Epidermal melanocyte (primary cell): ENCODE measurements around the gene MTUS2.

Source experiments
- DNase-seq: peaks from one replicate; pipeline ENCODE4 v3.0.0; 2011; ENCODE audit warnings: low spot score; ENCODE audit not compliant: insufficient read length

Gene MTUS2

DNA sequence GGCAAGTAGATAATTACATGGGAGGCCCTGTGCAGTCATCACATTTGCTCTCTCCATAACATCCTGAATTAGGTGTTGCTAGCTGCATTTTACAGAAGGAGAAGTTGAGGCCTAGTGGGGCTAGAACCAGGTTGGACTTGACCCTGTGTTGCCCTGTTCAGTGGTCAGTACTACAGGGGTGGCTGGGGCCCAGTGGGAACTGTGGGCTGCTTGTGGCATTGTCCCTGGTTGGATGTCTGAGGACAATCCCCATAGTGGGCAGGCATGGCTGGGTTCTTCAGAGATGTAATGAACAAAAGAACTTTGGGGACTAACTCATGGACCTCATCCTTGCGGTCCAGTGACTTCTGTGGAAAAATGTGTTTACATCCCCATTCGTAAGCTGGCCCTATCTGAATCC is 38.9 kb downstream of the MTUS2 start:
- DNase-seq: no peak

DNA sequence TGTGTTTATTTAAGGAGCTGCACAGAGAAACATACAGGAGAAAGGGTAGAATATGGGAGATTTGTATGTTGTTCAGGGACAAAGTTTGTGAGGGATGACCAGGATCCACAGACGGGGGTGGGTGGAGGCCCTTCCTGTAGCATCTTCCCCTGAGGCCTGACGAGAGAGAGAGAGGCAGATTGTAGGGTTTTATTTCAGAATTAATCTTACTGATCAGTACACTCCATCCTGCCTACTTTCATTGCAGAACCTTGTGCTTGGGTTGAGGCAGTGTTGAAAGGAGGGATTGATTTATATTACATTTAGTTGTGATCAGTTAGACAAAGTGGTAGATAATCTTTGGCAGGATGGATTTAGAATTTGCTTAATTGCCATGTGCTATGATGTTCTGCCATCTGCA is 39.6 kb downstream of the MTUS2 start:
- DNase-seq: no peak

DNA sequence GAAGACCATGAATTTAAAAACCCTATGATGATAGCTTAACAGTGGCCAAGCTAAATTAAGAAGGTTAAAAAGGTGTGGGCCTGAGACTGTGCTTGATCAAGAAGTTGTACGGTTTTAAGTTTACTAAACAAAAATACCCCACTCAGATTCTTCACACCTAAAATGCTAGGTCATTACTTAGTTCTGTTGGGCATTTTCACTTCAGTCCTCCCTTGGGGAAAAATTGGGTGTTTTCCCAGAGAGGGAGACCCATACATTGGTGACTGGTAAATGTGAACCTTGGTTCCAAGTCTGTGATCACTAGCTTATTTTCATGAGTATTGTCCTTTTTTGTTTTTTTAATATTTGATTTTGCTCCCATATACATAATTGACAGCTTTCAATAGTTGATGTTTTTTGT is 44.4 kb downstream of the MTUS2 start:
- DNase-seq: no peak

DNA sequence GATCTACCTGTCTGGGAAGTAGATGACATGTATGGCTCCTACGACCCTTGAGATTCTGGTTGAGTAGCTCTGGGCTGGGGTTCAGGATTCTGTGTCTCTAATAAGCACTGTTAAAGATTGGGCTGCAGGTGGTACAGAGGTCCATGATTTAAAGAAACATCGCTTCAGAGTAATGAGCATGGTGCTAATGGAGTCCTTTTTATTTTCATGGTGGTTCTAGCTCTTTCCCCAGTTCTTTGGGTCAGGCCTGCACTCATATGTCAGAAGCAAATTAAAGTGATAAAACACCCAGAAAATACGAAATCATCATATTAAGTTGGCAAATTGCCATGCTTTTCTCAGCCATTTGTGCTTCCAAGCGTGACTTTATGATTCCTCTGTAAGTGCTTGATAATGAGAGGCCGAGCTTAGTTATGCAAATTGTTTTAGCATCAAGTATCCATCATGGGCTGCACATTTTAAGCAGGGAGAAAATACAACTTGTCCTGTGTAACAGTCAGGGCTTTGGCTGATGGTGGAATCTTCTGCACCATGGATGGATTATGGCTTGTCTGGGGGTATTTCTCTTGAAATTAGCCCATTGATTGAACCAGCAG is 45.1 kb downstream of the MTUS2 start:
- no peak for DNase-seq

DNA sequence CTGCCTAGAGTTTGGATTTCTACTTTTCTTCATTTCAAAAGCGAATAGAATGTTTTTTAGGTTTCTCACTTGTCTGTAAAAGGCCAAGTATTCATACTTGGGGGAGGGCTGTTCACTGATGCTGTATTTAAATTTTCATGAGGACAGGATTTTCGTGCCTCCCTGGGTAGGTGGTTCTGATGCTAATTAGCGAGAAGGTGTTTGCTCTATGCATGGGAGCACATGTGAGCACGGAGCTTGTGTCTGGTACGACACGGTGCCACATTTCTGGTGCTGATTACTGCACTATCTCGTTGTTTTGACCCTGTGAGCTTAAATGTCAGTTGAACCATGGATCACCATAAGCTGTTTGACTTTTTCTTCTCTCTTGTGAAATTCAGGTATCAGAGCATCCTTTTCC is 45.8 kb downstream of the MTUS2 start:
- DNase-seq: no peak

DNA sequence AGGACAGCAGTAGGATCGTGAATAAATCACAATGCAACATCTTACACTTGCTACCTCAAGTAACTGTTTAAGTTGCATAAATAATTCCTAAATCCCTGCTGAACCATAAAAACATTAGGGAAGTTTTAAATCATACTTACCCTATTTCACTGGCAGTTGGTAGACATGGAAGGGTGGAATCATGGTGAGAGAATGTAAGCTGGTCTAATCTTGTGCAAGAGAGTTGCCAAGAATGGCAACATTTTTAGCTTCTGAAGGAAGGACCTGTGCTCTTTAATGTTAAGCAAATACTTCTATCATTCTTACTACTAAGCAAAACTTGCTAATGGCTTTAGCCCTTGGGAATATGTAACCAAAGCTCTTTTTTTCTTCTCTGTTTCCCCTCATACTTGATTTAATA is 46.8 kb downstream of the MTUS2 start:
- DNase-seq: no peak

DNA sequence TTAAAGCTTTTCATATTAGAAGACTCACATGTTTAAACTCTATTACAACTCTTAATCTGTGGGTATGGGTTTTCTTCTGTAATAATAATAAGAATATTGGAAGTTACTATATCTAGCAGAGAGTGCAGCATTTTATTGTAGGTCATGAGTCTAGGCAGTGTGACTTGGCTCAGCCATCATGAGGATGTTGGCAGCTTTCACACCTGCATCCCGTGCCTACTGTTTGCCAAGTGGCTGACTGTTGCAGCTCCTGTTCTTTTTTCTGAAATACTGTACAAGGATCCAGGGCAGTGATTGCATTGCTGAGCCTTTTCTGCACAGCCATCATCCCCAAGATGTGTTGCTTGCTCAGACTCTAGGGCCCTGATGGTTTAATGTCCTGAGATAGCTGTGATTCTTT is 47.4 kb downstream of the MTUS2 start:
- DNase-seq: no peak

DNA sequence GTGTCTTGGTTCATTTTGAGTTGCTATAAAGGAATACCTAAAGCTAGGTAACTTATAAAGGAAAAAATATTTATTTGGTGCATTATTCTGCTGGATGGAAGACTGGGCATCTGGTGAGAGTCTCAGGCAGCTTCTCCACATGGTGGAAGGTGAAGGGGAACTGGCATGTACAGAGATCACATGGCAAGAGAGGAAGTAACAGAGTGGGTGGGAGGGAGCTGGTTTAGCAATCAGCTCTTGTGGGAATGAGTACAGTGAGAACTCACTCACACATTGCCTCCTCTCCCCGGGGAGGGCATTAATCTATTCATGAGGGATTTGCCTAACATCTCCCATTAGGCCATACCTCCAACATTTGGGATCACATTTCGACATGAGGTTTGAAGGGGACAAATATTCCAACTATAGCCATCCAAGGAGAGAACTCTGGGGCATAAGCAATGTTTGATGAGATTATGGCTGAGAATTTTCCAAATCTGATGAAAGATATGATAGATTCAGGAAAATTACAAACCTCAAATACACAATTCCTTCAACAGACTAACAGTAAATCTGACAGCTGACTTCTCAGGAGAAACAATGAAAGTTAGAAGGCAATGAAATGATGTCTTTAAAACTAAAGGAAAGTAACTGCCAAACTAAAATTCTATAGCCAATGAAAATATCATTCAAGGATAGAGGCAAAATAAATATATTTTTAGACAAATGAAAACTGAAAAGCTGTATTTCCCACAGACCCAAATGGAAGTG is 52.5 kb downstream of the MTUS2 start:
- no peak for DNase-seq

DNA sequence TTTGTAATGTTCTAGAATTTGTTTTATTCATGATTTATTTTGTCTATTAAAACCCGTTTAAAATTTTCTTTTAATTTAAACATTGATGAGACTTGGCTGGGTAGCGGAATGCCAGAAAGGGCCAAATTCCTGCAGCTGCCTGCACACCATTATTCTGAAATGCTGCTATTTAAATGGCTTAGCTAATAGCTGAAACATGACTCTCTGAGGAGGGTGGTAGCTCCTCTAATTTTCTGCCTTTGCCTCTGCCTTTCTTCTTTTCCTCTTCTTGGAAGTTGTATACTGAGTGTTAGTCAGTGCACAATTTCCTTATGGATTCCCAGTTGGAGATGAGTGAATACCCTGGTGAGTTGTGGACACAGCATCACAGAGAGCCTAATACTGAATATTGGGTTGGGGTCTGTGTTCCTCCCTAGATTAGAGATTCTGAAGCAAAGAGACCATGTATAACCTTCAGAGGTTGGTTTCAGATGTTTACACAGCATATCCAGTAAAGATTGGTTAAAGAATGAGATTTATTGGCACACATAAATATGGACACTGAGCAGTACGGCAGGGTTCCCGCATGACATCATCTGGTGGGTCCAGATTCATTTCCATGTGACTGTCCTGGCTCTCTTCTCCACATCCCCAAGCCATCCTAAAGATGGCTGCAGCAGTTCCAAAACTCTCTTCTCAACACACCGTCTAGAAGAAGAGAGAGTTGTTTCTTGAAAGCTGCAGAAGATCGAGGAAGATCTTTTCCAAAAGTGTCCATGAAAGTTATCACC is 55.9 kb downstream of the MTUS2 start:
- no peak for DNase-seq

DNA sequence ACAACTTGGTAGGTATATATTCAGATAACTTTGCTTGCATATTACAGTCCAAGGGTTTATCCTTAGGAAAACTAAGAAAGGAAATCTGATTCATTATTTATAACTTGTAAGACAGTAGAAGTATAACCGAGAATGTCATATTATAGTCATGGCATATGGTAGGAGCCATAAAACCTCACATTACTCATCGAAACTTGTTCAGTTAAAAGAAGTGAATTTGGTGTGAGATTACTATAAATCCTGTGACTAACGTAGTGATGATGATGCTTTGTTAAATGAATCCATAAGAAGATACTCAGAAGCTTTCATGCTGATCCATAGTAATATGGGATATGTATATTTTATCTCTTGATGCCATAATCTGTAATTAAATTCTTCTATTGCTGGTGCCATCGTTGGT is 57.3 kb downstream of the MTUS2 start:
- DNase-seq: no peak

DNA sequence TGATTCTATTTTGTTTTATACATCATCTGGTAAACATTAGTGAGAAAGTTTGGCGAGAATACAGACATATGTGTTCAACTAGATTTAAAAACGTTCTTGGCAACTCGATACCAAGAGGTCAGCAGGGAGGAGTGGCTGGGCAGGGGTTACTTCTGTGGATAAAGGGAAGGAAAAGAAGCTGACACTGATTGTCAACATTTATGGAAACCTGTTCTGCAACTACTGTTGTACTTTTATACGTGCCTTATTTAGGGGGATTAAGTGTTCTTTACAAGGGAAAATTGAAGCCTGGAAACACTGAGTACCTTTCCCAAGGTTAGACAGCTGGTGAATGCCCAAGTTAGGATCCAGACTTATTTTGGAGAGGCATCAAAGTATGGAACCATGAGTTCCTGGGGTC is 65.0 kb downstream of the MTUS2 start:
- no peak for DNase-seq

DNA sequence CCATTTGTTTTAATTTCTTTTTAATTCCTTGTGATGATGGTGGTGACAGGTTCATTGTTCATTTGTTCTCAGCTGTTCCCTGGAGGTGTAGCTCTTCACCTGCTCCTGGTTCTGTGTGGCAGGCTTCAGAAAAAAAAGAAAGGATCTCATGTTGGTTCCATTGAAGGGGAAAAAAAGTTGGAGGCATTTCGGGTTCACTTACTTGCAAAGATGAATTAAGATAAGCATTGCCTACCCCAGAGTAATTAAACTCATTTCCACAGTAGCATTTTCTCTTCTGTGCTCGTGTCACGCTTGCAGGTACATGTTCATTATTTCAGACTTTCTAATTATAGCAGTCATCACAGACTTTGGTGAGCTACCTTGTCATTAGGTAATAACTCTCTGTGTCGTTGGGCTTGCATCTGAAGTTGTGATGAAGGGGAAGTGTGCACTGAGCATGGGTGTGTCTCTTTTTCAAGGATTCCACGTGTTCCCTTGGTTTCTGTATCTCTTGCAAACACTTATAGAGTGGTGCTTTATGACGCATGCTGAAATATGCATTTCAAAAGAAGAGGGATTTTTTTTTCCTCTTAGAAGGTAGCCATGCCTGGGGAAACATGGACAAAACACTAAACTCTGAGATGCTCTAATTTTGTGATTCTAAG is 69.1 kb downstream of the MTUS2 start:
- no peak for DNase-seq

DNA sequence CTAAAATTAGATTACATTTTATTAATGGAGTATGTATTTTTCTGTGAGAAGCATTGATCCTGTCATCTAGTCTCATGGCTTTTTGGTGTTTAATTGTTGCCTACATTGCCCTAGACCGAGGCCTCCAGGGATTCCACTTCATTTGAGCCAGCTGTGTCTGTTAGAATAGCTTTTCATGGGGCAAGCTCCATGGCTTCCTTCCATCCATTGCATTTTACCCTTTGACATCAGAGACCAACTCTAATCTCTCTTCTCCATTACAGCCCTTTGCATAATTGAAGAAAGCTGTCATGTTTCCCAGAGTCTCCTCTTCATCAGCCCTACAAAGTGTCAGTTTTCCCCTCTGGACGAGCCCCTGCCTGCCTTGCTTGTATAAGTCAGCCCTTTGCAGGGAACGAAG is 70.6 kb downstream of the MTUS2 start:
- no peak for DNase-seq

DNA sequence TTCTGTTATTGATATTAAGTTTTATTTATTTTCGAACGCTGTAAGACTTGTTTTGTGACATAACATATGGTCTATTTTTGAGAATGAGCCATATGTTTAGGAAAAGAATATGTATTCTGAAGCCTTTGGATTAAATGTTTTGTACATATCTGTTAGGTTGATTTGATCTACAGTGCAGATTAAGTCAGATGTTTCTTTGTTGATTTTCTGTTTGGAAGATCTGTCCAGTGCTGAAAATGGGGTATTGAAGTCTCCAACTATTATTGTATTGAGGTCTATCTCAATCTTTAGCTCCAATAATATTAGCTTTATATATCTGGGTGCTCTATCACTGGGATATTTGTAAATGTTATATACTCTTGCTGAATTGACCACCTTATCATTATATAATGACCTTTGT is 97.9 kb downstream of the MTUS2 start:
- DNase-seq: no peak

DNA sequence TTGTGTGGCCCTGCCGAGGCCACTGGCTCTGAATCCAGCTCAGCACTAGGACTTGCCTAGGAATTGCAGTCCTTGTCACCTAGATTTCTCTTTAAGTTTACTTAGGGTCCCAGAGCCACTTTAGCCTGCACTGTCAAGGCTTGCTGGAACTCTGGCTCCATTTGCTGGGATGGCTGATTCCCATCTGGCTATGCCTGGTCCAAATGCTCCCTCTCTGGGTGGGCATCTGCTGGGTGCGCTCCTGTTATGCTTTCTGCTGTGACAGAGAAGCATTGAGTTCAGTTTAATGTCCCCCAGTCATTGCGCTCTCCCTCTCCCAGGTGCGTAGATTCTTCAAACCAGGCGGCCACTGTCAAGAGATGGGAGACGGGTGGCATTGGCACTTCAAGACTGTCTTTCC is 102.2 kb downstream of the MTUS2 start:
- no peak for DNase-seq

DNA sequence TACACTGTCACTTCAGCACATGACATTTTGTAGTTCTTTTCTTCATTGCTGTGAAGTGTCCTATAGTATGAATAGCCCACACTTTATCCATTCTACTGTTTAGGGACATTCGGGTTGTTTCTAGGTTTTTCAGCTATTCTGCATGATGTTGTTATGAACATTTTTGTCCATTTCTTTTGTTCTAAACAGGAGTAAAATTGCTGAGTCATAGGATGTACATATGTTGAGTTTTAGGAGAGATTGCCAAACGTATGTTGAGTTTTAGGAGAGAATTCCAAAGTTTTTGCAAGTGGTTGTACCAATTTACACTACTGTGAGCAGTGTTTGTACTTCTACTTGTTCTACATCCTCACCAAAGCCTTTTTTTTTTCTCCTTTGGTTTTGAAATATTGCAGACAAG is 115.0 kb downstream of the MTUS2 start:
- no peak for DNase-seq

DNA sequence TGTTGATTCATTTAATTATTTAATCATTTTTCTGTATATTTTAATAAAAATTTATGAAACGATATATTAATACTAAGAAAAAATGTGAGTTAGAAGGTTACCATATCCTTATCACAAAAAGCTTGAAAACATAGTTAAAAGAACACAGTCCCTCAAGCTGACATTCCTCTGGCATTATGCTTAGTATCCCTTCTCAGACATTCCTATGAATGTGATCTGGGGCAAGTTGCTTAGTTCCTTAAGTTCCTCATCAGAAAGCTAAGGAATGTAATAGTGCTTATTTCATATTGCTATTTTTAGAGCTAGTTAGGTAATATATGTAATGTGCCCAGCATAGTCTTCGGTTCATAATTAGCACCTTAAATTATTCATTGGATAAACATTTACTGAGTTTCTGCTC is 122.8 kb downstream of the MTUS2 start:
- DNase-seq: no peak

DNA sequence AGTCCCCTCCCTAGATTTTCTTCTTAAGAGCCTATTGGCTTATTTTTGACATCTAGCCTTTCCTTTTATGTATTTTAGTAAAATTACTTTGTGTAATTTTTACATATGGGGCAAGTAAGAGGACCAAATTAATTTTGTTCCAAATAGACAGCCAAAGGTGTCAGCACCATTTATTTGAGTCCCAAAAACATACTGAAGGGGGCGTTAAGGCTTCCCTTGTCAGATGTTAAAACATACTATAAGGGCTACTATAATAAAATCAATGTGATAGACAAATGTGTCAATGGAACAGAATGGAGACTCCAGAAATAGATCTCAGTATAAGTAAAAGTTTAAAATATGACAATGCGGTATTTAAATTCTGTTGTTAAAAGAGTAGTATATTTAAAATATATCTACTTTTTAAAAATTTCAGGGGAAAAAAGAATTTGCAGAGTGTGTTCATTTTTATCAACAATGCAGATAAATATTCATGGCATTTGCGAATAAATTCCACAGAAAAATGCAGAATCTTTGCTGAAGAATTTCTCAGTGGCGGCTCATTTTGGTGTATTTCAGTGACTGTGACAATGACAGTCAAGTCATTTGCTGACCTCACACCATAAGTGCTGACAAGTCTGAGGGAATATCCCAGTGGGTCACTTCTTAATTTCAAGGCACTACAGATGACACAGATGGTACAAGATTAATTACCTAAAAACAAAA is 133.7 kb downstream of the MTUS2 start:
- no peak for DNase-seq

DNA sequence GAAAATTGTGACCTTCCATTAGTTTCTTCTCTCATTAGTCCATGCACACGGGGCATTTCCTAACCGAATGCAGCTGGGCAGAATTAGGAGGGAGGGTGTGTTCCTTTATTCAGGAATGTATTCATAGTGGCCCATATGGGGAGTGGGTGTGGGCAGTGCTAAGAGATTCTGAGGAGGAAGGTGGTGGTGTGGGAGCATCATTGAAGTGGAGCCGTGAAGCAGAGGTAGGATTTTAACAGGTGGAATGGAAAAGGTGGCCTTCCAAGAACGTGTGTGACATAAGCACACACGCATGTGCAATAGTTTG is 134.2 kb downstream of the MTUS2 start:
- DNase-seq: no peak

DNA sequence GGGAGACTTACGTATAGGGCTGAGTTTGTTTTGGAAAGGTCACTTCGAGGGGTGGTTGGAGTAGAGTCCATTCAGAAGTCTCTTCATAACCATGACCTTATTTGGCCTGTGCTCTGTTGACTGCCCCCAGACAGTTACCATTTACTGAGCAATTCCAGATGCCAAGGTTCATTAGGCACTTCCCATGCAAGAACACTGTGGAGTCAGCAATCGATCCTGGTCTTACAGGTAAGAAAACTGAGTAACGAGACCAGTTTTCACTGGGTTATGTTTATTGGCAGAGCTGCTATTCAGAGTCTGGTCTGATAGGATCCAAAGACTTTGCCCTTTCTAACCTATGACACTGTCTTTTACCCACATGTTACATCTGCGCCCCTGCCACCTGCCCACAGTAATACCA is 134.7 kb downstream of the MTUS2 start:
- DNase-seq: no peak

DNA sequence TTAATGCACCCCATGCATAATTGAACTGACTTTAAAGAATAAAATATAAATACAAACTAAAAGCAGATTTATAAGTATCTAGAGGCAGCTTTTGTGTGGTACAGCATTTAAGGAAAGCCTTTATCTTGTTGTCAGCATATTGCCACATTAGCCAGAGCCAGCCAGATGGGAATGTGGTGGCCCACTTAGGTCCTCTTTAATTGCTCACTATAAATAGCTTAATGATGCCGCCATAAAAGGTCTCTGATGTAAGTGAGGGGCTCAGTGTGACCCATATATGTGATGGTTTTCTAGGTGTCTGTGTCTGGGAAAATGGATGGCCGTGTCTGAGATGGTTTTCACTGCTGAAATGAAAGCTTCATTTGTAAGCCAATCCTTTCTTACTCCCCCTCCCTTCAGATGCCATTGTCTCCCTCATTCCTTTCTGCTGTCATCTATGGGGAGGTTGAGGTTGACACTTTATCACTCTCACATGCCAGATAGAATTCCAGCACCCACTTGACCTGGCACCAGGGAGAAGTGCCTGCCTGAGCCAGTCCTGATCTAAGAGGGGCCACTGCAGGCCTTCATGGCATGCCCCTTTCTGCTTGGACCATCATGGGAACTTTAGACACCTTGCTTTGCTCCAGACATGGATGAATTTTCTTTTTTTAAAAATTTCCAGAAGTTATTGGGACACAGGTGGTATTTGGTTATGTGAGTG is 135.3 kb downstream of the MTUS2 start:
- DNase-seq: no peak
